ENCODE measurements around the gene BAIAP3.

GRCh38 chr16:1361685-1362360, 28.4 kb downstream of the BAIAP3 start:
- TF ChIP-seq EZH2 (IDR thresholded peaks at IDR 0.05; ENCODE audit: low read depth, unreplicated experiment): no peak
- TF ChIP-seq POLR2AphosphoS5 (IDR thresholded peaks at IDR 0.05; ENCODE audit: low read depth): no peak
- TF ChIP-seq JUNB (IDR thresholded peaks at IDR 0.05; ENCODE audit: unreplicated experiment): no peak
- no peak for TF ChIP-seq CTCF (conservative IDR thresholded peaks at IDR 0.05; ENCODE audit: low read depth in 2 of 2)
- TF ChIP-seq EZH2phosphoT487 (IDR thresholded peaks at IDR 0.05; ENCODE audit: unreplicated experiment): no peak
- no peak for TF ChIP-seq REST (IDR thresholded peaks at IDR 0.05; ENCODE audit: unreplicated experiment)
- no peak for TF ChIP-seq CREB1 (CRISPR knock-in tag; IDR thresholded peaks at IDR 0.05; ENCODE audit: low read depth)
- TF ChIP-seq ZNF331 (CRISPR knock-in tag; IDR thresholded peaks at IDR 0.05; ENCODE audit: low read depth): no peak
- no peak for TF ChIP-seq STAT1 (IDR thresholded peaks at IDR 0.05; ENCODE audit: unreplicated experiment)
- TF ChIP-seq ETS1 (IDR thresholded peaks at IDR 0.05): no peak
- no peak for TF ChIP-seq ZNF114 (CRISPR knock-in tag; IDR thresholded peaks at IDR 0.05)
- TF ChIP-seq NANOG (IDR thresholded peaks at IDR 0.05; ENCODE audit: borderline replicate concordance): no peak

Data from GM23338 (cell line).